GM10847 (cell line): ENCODE data around the gene CYP2A6.
"Not testable (repeated sequence)": the region's sequence is repeated elsewhere in the genome, so short reads cannot be mapped to it uniquely, and the experiment has no call there.

Source experiments
- POLR2A ChIP-seq: IDR thresholded peaks from 2 replicates; pipeline ENCODE4 v1.6.1; 2011; ENCODE audit not compliant: insufficient read length; ENCODE audit errors: extremely low read depth

Gene CYP2A6, protein sequence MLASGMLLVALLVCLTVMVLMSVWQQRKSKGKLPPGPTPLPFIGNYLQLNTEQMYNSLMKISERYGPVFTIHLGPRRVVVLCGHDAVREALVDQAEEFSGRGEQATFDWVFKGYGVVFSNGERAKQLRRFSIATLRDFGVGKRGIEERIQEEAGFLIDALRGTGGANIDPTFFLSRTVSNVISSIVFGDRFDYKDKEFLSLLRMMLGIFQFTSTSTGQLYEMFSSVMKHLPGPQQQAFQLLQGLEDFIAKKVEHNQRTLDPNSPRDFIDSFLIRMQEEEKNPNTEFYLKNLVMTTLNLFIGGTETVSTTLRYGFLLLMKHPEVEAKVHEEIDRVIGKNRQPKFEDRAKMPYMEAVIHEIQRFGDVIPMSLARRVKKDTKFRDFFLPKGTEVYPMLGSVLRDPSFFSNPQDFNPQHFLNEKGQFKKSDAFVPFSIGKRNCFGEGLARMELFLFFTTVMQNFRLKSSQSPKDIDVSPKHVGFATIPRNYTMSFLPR

GRCh38 chr19:40850277-40850676 lies at the start of gene CYP2A6:
Gene CYP2A6, minus strand, starts transcription at chr19:40850447. Its CDS starts 21 bp downstream, at chr19:40850426.
- TF ChIP-seq POLR2A: not testable (repeated sequence)

- no peak for TF ChIP-seq POLR2A
Measured at GRCh38 chr19:40896418-40896796, 46.2 kb upstream of the CYP2A6 start.

DNA sequence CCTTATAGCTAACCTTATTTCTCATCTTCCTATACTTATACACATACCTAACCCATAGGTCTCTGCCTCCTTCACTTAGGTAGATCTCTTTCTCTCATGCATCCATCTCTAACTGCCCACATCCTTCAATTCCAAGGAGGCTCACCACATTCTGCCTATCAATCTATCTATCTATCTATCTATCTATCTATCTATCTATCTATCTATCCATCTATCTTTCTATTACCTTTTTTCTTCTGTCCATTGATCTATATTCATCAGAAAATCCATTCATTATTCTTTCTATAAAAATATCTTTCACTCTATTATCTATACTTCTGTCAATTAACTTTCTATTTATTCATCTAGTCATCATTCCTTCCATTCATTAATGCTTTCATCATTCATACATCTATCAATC lies 42.9 kb upstream of the CYP2A6 start:
- no peak for TF ChIP-seq POLR2A

- no peak for TF ChIP-seq POLR2A
Measured at GRCh38 chr19:40889366-40889765, 39.1 kb upstream of the CYP2A6 start.

DNA sequence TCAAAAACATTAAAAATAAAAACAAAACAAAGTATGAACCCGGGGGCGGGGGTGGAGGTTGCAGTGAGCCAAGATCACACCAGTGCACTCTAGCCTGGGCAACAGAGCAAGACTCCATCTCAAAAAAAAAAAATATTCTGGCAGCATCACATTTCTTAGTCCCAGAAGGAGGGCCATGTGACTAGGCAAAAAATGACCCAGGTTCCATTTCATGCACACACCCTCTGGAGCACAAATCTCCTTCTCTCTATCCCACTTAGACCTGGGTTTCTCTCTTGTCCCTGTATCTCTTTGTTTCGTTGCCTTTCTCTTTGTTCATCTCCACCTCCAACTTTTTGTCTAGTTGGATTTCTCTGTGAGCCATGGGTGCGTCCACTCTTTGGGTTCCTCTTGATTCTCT lies 37.9 kb upstream of the CYP2A6 start:
- no peak for TF ChIP-seq POLR2A

DNA sequence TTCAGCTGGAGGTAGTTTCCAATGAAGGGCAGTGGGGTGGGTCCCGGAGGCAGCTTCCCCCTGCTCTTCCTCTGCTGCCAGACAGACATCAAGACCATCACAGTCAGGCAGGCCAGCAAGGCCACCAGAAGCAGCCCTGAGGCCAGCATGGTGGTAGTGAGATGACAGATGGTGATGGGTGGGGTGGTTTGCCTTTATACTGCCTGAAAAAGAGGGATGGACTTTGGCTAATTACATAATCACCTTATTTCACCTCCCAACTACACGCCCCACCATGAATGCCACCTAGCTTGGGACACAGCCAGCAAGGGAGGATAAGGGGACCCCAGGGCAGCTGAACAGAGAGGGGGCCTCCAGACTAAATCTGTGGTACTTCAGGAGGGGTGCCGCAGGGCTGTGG lies 31.8 kb upstream of the CYP2A6 start, which contains the start of gene CYP2A7:
Gene CYP2A7 (minus strand): TSS at position 170 of the 400 bp plus-strand sequence. CDS start 21 bp downstream, at position 149.
- not testable (repeated sequence) for TF ChIP-seq POLR2A

GRCh38 chr19:40872209-40872608 lies 22.0 kb upstream of the CYP2A6 start:
- no peak for TF ChIP-seq POLR2A

DNA sequence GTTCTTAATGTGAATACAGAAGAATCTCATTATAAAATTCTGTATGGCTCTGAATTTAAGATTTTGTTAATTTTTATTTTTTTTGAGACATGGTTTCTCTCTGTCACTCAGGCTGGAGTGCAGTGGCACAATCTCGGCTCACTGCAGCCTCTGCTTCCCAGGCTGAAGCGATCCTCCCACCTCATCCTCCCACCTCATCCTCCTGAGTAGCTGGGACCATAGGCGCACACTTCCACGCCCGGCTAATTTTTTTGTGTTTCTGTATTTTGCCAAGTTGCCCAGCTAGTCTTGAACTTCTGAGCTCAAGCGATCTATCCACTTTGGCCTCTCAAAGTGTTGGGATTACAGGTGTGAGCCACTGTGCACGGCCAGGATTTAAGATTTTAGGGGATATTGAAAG lies 17.5 kb upstream of the CYP2A6 start:
- no peak for TF ChIP-seq POLR2A

DNA sequence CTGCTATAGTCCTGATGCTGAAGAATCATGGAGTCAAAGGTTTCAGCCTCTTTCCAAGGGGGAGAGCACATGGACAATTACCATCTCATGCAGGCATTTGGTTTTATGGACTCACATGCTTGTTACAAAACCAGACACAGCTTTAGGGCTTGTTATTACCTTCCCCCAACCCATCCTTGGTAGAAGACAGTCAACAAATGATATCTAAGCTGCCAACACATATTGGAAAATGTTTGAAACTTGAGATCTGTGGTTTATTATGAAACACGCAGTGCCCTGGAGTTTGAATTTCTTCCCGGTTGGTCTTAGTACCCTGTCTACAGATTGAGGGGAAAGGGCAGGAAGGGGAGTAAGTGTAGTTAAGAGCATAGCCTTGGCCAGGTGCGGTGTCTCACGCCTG lies 12.5 kb upstream of the CYP2A6 start:
- no peak for TF ChIP-seq POLR2A

GRCh38 chr19:40862333-40862732 lies 12.1 kb upstream of the CYP2A6 start:
- no peak for TF ChIP-seq POLR2A

- no peak for TF ChIP-seq POLR2A
Measured at GRCh38 chr19:40858109-40858508, 7.9 kb upstream of the CYP2A6 start.

- TF ChIP-seq POLR2A: no peak
Measured at GRCh38 chr19:40836754-40837429, 13.4 kb downstream of the CYP2A6 start.

DNA sequence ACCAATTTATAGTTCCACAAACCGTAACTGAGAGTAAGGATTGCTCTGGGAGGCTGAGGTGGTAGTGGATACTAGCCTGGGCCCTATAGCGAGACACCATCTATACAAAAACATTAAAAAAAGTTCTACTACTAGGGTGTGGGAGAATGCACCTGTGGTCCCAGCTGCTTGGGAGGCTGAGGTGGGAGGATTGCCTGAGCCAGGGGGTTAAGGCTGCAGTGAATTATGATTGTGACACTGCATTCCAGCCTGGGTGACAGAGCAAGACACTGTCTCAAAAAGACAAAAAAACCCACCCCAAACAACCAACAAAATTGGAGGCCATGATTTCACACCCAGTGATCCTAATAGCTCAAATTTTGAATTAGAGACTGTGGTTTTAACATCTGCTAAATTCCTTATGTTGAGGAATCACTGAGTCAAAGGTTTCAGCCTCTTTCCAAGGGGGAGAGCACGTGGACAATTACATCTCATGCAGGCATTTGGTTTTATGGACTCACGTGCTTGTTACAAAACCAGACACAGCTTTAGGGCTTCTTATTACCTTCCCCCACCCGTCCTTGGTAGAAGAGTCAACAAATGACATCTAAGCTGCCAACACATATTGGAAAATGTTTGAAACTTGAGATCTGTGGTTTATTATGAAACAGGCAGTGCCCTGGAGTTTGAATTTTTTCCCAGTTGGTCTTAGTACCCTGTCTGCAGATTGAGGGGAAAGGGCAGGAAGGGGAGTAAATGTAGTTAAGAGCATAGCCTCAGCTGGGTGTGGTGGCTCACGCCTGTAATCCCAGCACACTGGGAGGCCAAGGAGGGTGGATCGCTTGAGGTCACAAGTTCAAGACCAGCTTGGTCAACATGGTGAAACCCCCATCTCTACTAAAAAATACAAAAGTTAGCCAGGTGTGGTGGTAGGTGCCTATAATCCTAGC lies 18.5 kb downstream of the CYP2A6 start:
- TF ChIP-seq POLR2A: no peak

- TF ChIP-seq POLR2A: no peak
Measured at GRCh38 chr19:40829205-40829604, 21.0 kb downstream of the CYP2A6 start.
